Brain microvascular endothelial cell (primary cell): ENCODE data around the gene DOCK4.

Source experiments
- DNase-seq: peaks from one replicate; pipeline ENCODE4 v3.0.0-alpha.2; 2020
- H3K27ac ChIP-seq: fragments of 250-450 bp; sonication (Bioruptor Pico); 2 replicates; pipeline ENCODE4 v1.5.1; 2020; ENCODE audit warnings: mild to moderate bottlenecking, moderate library complexity
- H3K27me3 ChIP-seq: fragments of 250-450 bp; sonication (Bioruptor Pico); replicated peaks from 2 replicates; pipeline ENCODE4 v1.5.1; 2020; ENCODE audit warnings: mild to moderate bottlenecking
- H3K36me3 ChIP-seq: fragments of 250-450 bp; sonication (Bioruptor Pico); replicated peaks from 2 replicates; pipeline ENCODE4 v1.5.1; 2020; ENCODE audit warnings: mild to moderate bottlenecking
- H3K4me3 ChIP-seq: 2 replicates; pipeline ENCODE4 v1.5.1; 2011; ENCODE audit warnings: low read depth, mild to moderate bottlenecking, control low read depth, low read length, moderate library complexity
- in situ Hi-C: cut with HindIII; loops from 2 replicates; pipeline ENCODE4 v1.10.0; 2017; ENCODE audit warnings: low sequenced_read_pairs, low pct_ligation_motif_present
- TF ChIP-seq, protein P1 (sequence below): IDR thresholded peaks from 2 replicates; pipeline ENCODE4 v1.5.1; 2011; ENCODE audit warnings: low read depth, mild to moderate bottlenecking, moderate library complexity, low read length, control low read depth, inconsistent platforms; ENCODE audit errors: missing control alignments

Gene DOCK4

DNA sequence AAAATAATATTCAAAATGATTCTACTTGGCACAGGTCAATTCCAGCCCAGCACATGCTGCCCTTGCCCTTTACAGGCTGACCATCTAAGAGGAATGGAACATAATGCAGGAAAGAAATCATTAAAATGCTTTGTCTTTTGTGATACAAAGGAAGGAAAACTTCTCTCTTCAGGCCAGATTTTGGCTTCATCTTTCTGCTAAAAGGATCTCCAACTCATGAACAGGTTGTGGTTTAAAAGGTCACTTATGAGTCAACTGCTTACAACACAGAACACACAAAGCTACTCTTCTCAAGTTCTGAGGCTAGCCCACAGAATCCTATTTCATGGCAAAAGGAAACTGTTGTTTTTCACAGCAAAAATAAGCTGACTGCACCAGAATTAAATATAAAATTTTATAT is 197.1 kb downstream of the DOCK4 start:
- in situ Hi-C loops = no loop called here
- peak; percentile 33 for DNase-seq

DNA sequence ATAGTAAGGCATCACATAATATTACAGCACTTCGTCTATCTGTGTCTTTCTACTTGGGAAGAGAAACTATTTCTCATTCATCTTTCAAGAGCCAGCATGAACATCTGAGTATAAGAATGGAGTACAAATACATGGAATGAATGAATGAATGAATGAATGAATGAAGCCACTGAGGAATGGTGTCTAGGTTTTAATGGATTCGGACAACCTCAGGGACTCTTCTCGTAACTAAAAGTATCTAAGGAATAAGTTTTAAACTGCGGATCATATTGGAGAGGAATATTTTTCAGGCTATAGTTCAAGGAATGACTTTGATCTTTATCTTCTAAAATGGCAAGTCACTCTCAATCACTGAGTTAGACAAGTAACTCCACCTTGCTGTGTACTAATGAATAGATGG is 199.0 kb downstream of the DOCK4 start:
- no peak overlapping the region for H3K4me3 ChIP-seq
- no peaks in the 10 kb centered on the region for H3K36me3 ChIP-seq
- TF ChIP-seq, protein P1, sequence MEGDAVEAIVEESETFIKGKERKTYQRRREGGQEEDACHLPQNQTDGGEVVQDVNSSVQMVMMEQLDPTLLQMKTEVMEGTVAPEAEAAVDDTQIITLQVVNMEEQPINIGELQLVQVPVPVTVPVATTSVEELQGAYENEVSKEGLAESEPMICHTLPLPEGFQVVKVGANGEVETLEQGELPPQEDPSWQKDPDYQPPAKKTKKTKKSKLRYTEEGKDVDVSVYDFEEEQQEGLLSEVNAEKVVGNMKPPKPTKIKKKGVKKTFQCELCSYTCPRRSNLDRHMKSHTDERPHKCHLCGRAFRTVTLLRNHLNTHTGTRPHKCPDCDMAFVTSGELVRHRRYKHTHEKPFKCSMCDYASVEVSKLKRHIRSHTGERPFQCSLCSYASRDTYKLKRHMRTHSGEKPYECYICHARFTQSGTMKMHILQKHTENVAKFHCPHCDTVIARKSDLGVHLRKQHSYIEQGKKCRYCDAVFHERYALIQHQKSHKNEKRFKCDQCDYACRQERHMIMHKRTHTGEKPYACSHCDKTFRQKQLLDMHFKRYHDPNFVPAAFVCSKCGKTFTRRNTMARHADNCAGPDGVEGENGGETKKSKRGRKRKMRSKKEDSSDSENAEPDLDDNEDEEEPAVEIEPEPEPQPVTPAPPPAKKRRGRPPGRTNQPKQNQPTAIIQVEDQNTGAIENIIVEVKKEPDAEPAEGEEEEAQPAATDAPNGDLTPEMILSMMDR = no peak
- in situ Hi-C loops = no loop called here
- no peak overlapping the region for H3K27ac ChIP-seq
- no peaks in the 10 kb centered on the region for H3K27me3 ChIP-seq
- no peak for DNase-seq

More for the DNA sequence above, 197.1 kb downstream of the DOCK4 start:
- no peak overlapping the region for H3K27ac ChIP-seq
- TF ChIP-seq, protein P1 = no peak
- H3K27me3 ChIP-seq = no peaks in the 10 kb centered on the region
- no peak overlapping the region for H3K4me3 ChIP-seq
- no peaks in the 10 kb centered on the region for H3K36me3 ChIP-seq

DNA sequence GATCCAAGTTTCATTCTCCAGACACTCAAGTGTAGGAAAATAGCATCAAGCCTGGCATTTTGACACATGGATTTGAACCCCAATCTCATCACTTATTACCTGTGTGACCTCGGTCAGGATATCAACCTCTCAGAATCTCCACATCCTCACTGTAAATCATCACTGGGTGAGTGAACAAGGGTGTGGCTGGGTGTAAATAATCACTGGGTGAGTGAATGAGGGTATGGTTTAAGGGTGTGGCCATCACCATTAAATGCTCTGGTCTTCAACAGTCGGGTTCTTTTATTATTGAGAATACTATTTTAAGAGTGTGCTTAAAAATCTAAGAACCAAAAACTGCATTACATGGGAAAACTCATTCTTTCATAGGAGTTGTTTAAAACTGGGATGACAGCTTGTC is 200.1 kb downstream of the DOCK4 start:
- Histone ChIP-seq H3K4me3 (no peak overlapping the region), H3K27ac (no peak overlapping the region), H3K27me3 (no peaks in the 10 kb centered on the region), H3K36me3 (no peaks in the 10 kb centered on the region)
- TF ChIP-seq, protein P1 = no peak
- in situ Hi-C loops = no loop called here
- DNase-seq = no peak

DNA sequence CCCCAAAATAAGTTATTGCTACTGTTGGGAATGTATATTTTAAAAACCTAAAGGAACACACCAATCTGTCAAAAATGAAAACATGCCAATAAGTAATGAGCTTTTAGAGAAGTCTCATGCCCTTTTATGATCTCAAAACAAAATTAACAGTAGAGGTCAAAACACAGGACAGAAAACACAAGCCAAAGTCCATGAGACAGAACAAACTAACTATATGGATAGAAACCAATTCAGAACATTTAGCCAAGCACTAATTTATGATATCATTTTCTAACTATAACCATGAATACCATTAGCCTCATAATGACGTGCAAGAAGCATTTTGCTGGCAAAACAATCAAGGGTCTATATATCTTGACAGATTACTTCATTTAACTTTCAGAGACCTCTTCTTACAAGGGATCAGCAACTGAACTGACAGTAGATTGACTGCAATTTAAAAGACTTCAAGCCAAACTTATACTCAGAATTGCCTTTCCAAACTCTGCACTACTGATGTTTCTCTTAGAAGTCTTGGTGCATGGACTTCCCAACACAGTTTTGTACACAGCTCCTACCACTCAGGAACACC is 200.9 kb downstream of the DOCK4 start:
- H3K27ac ChIP-seq = no peak overlapping the region
- H3K36me3 ChIP-seq = no peaks in the 10 kb centered on the region
- in situ Hi-C loops = no loop called here
- no peak overlapping the region for H3K4me3 ChIP-seq
- TF ChIP-seq, protein P1 = no peak
- no peaks in the 10 kb centered on the region for H3K27me3 ChIP-seq
- no peak for DNase-seq

DNA sequence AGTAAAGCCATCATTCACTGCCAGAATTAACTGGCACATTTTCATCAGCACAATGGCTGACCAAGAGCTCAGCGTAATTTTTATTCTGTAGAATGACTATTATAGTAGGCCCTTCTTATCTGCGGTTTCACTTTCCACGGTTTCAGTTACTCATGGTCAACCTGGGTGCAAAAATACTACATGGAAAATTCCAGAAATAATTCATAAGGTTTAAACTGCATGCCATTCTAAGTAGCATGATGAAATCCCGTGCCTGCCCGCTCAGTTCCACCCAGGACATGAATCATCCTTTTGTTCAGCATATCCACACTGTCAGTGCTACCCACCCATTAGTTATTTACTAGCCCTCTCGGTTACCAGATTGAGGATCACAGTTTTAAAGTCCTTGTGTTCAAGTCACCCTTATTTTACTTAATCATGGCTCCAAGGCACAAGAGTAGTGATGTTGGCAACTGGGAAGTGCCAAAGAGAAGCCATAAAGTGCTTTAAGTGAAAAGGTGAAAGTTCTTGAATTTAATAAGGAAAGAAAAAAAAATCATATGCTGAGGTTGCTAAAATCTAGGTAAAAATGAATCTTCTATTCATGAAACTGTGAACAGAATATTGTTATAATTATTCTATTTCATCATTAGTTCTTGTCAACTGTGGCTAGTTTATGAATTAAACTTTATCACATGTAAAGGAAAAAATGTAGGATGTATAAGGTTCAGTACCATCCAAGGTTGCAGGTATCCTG is 204.9 kb downstream of the DOCK4 start:
- no peaks in the 10 kb centered on the region for H3K36me3 ChIP-seq
- no peaks in the 10 kb centered on the region for H3K27me3 ChIP-seq
- peak; percentile 95 for DNase-seq
- in situ Hi-C loops = no loop called here
- TF ChIP-seq, protein P1 = no peak
- H3K4me3 ChIP-seq = no peak overlapping the region
- H3K27ac ChIP-seq = peak overlapping the region; percentile 75

DNA sequence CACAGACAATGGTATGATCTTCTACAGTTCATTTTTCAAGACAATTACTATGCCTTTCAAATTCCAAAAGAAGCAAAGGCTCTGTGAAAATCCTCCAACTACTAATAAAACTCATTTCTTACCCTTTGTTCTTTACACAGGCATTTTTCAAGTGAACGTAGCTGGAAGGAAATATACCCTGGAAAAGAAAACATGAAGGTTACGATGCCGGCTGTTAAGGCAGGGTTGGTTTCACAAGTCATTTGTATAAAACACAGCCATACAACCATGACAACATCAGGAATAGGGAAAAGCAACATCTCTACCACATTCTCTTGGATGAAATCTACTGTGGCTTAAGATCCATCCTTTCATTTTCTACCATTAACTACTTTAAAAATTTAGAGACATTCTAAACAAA is 207.9 kb downstream of the DOCK4 start:
- Histone ChIP-seq H3K27me3 (no peaks in the 10 kb centered on the region), H3K4me3 (no peak overlapping the region), H3K36me3 (no peaks in the 10 kb centered on the region), H3K27ac (no peak overlapping the region)
- TF ChIP-seq, protein P1 = no peak
- in situ Hi-C loops = no loop called here
- no peak for DNase-seq
